B cell (primary cell): ENCODE results near the gene WASF3. TPM values are rescaled to one million over a fixed set of nuclear protein-coding genes. Genes with fewer than 3 reads are reported as not detected.

ENCODE experiments used
- ATAC-seq: fragments of 200-7000 bp; cut with Tn5 transposase; one replicate; pipeline ENCODE4 v1.10.0; 2021; ENCODE audit warnings: low read depth, mild to moderate bottlenecking, moderate number of reproducible peaks, moderate library complexity
- CTCF ChIA-PET: fragments of 350-600 bp; sonication (Branson Sonifier 250); formaldehyde crosslinking; loops from one replicate; lab custom pipeline; 2021; ENCODE audit warnings: antibody characterized with exemption, inconsistent platforms; lab: Charles Lee
- POLR2A ChIA-PET: fragments of 350-600 bp; sonication (Branson Sonifier 250); formaldehyde crosslinking; loops from one replicate; lab custom pipeline; 2021; ENCODE audit warnings: antibody characterized with exemption; lab: Charles Lee
- DNase-seq: peaks from one replicate; pipeline ENCODE4 v3.0.0; 2013
- H2AFZ ChIP-seq: 2 replicates; pipeline ENCODE4 v1.6.1; 2012; ENCODE audit warnings: mild to moderate bottlenecking, low read depth, low read length; ENCODE audit not compliant: insufficient read depth, poor library complexity, severe bottlenecking
- H3K27ac ChIP-seq, 2 donors: 1 replicate in 1 of 2; 2 replicates in 1 of 2; pipeline ENCODE4 v1.5.1; 2012 to 2013; ENCODE audit warnings: low read length in 2 of 2, mild to moderate bottlenecking in 2 of 2, moderate library complexity in 1 of 2
- H3K27me3 ChIP-seq, 4 experiments: fragments of 200-600 bp in 1 of 4; sonication (generic) in 1 of 4; replicated peaks in 1 of 4; 1 replicate in 2 of 4; 2 replicates in 2 of 4; pipeline versions ENCODE4 v1.6.1 to v1.7.0; 2013 to 2016; ENCODE audit warnings: low read length in 3 of 4, mild to moderate bottlenecking in 2 of 4, mixed read lengths in 1 of 4, moderate library complexity in 1 of 4; ENCODE audit not compliant: insufficient read depth in 4 of 4, control insufficient read depth in 3 of 4; ENCODE audit errors: control extremely low read depth in 1 of 4
- H3K36me3 ChIP-seq, 2 experiments: replicated peaks in 1 of 2; 1 replicate in 1 of 2; 2 replicates in 1 of 2; pipeline versions ENCODE4 v1.6.1 to v1.7.1; 2013; ENCODE audit warnings: low read length in 1 of 2; ENCODE audit not compliant: insufficient read depth in 2 of 2, control insufficient read depth in 1 of 2; ENCODE audit errors: control extremely low read depth in 1 of 2, extremely low read depth in 1 of 2
- H3K4me1 ChIP-seq, 2 donors: fragments of 200-600 bp in 1 of 2; sonication (generic) in 1 of 2; 1 replicate in 1 of 2; 2 replicates in 1 of 2; pipeline versions ENCODE4 v1.5.1 to v1.6.1; 2013 to 2017; ENCODE audit warnings: low read length in 2 of 2; ENCODE audit not compliant: control insufficient read depth in 2 of 2, insufficient read depth in 2 of 2
- H3K4me2 ChIP-seq: replicated peaks from 2 replicates; pipeline ENCODE3; 2012; ENCODE audit warnings: mild to moderate bottlenecking, low read depth, low read length; ENCODE audit not compliant: poor library complexity, severe bottlenecking
- H3K4me3 ChIP-seq, 5 experiments: fragments of 200-600 bp in 1 of 5; sonication (generic) in 1 of 5; 1 replicate in 3 of 5; 2 replicates in 2 of 5; pipeline versions ENCODE4 v1.5.1 to v1.7.0; 2011 to 2016; ENCODE audit warnings: low read length in 4 of 5, mild to moderate bottlenecking in 4 of 5, low read depth in 2 of 5, control low read depth in 1 of 5, moderate library complexity in 1 of 5; ENCODE audit not compliant: insufficient read depth in 1 of 5; ENCODE audit errors: control extremely low read depth in 1 of 5, extremely low read depth in 1 of 5
- H3K79me2 ChIP-seq: fragments of 200-600 bp; sonication (generic); one replicate; pipeline ENCODE4 v1.6.0; 2016; ENCODE audit warnings: low read length; ENCODE audit not compliant: control insufficient read depth, insufficient read depth
- H3K9ac ChIP-seq: fragments of 200-600 bp; sonication (generic); 2 replicates; pipeline ENCODE4 v1.6.1; 2017; ENCODE audit warnings: mild to moderate bottlenecking, low read length, moderate library complexity
- H3K9me3 ChIP-seq, 3 donors: one replicate each; pipeline versions ENCODE4 v1.6.1 to v1.7.1; 2013; ENCODE audit warnings: low read length in 2 of 3; ENCODE audit not compliant: control insufficient read depth in 2 of 3, insufficient read depth in 1 of 3; ENCODE audit errors: control extremely low read depth in 1 of 3
- H4K20me1 ChIP-seq: 2 replicates; pipeline ENCODE4 v1.6.0; 2012; ENCODE audit warnings: mild to moderate bottlenecking, low read length; ENCODE audit not compliant: insufficient read depth, control insufficient read depth, poor library complexity, severe bottlenecking
- H3K27ac Mint-ChIP-seq: one replicate; pipeline ENCODE4 v1.8.0; 2021; ENCODE audit warnings: mixed read lengths
- H3K27me3 Mint-ChIP-seq: one replicate; pipeline ENCODE4 v1.8.0; 2021; ENCODE audit warnings: mixed read lengths
- H3K4me1 Mint-ChIP-seq: one replicate; pipeline ENCODE4 v1.8.0; 2021; ENCODE audit warnings: mixed read lengths
- H3K4me3 Mint-ChIP-seq: one replicate; pipeline ENCODE4 v1.8.0; 2021; ENCODE audit warnings: mixed read lengths
- H3K9me3 Mint-ChIP-seq: one replicate; pipeline ENCODE4 v1.8.0; 2022; ENCODE audit warnings: mixed read lengths; ENCODE audit not compliant: insufficient read depth
- CTCF ChIP-seq: fragments of 200-600 bp; IDR thresholded peaks from one replicate; pipeline ENCODE4 v1.8.0; 2022; ENCODE audit warnings: antibody characterized with exemption, mild to moderate bottlenecking
- EZH2 ChIP-seq: IDR thresholded peaks from 2 replicates; pipeline ENCODE4 v1.6.1; 2012; ENCODE audit warnings: borderline replicate concordance, low read depth, mild to moderate bottlenecking, moderate library complexity, low read length; ENCODE audit not compliant: insufficient read depth, poor library complexity, severe bottlenecking
- WGBS: methylation state at CpG from one replicate; pipeline ENCODE4 v1.1.5; 2013; ENCODE audit warnings: missing lambda C conversion rate; ENCODE audit not compliant: insufficient coverage; 5-methylcytosine and 5-hydroxymethylcytosine counted together
- intact Hi-C: fragments of 100-400 bp; cut with micrococcal nuclease; formaldehyde crosslinking; loops from one replicate; pipeline ENCODE4 v1.10.0; 2022
- polyA plus RNA-seq: library from polyadenylated mRNA; depleted of rRNA; stranded (reverse); fragments of >200 nt; gene quantifications from 2 replicates; pipeline ENCODE4 v1.2.3, GENCODE V29; 2012
- total RNA-seq, 2 donors: library from RNA; stranded (reverse); fragments of 120-200 nt in 1 of 2; gene quantifications; 1 replicate in 1 of 2; 2 replicates in 1 of 2; pipeline versions ENCODE4 v1.2.3 to v1.2.4, GENCODE V29; 2013 to 2022

WASF3 gene
- total and polyA plus RNA-seq, 2 donors (not counting 1 experiment from before 2014, with no cell fraction given): 0.18 to 0.89 TPM

DNA sequence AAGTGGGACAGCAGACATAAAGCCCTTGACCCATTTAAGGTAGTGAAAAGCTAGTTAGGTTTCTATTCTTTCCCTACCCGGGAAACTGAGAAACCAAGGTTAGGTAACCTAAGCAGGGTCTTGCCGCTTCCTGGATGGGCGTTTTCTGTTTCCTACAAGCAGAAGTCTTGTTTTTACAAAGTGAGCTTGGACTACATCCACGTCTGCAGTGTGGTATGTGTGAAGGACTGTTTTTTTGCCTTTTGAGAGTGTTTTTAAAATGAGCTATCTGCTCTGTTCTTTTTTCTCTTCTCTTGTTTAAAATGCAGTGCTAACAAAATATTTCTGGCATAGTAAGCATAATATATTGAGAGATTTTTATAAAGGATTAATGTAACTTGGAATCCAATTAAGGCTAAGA lies 153.7 kb downstream of the WASF3 start:
- Mint-ChIP-seq H3K4me1 (no peaks in the 10 kb centered on the region), H3K9me3 (no peaks in the 10 kb centered on the region), H3K4me3 (no peak overlapping the region), H3K27ac (no peak overlapping the region), H3K27me3 (peaks cover 9% of the 10 kb centered on the region)
- Histone ChIP-seq H3K27me3 (peaks cover 0 to 3% (median 0%) of the 10 kb centered on the region in 4 experiments), H3K9me3 (no peaks in the 10 kb centered on the region), H3K27ac (no peak overlapping the region), H3K4me1 (no peaks in the 10 kb centered on the region), H2AFZ (no peak overlapping the region), H3K4me2 (no peak overlapping the region), H3K36me3 (no peaks in the 10 kb centered on the region), H3K9ac (no peak overlapping the region), H4K20me1 (no peaks in the 10 kb centered on the region), H3K4me3 (no peak overlapping the region), H3K79me2 (no peaks in the 10 kb centered on the region)
- intact Hi-C loops: no loop called here
- no peak for ATAC-seq
- 70% methylated on average over 3 of the region's 4 CpGs for WGBS
- TF ChIP-seq EZH2 (no peak), CTCF (no peak)
- POLR2A ChIA-PET: no interaction called here
- no peak for DNase-seq
- CTCF ChIA-PET: interaction anchor here (0.8 to 1.9 kb wide), 5 partner anchors 13 to 220 kb away, joined by 3 to 6 read pairs (median 4); no protein-coding TSS in a partner anchor

DNA sequence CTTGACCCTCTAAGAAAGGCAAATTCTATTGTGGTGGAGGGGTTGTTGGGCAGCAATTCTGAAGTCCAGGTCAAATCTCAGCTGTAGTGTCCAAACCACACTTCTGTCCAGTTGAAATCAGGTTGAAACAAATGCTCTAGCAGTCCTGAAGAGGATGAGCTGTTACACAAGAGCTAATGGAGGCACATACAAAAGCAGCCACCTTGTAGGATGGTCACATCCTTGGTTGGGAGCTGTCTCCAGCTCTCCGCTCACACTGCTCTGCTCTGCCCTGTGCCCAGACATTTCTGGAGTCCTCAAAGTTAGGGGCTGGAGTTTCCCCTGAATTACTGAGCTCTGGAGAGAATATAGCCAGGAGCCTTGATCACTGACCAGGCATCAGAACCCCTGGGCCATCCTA lies 155.9 kb downstream of the WASF3 start:
- Mint-ChIP-seq H3K4me1 (no peaks in the 10 kb centered on the region), H3K4me3 (no peak overlapping the region), H3K27me3 (peaks cover 3% of the 10 kb centered on the region), H3K9me3 (no peaks in the 10 kb centered on the region), H3K27ac (no peak overlapping the region)
- no peak for TF ChIP-seq EZH2
- no peak for TF ChIP-seq CTCF
- ChIA-PET CTCF (interaction anchor here (1.1 kb wide), 1 partner anchor 15 kb away, joined by 4 read pairs; no protein-coding TSS in a partner anchor), POLR2A (no interaction called here)
- Histone ChIP-seq H3K27ac (no peak overlapping the region), H3K4me2 (no peak overlapping the region), H3K79me2 (no peaks in the 10 kb centered on the region), H3K9ac (no peak overlapping the region), H3K36me3 (no peaks in the 10 kb centered on the region), H2AFZ (no peak overlapping the region), H4K20me1 (no peaks in the 10 kb centered on the region), H3K9me3 (no peaks in the 10 kb centered on the region), H3K4me3 (no peak overlapping the region), H3K27me3 (no peaks in the 10 kb centered on the region), H3K4me1 (no peaks in the 10 kb centered on the region)
- intact Hi-C loops: no loop called here
- no peak for ATAC-seq
- no peak for DNase-seq
- 75% methylated on average over 1 of the region's 1 CpG for WGBS
